Sigmoid colon (tissue), 7 donors: ENCODE data around the gene SMYD1. TPM values are rescaled to one million over a fixed set of nuclear protein-coding genes. Genes with fewer than 3 reads are reported as not detected.

Source experiments
- DNase-seq: peaks from one replicate; pipeline ENCODE4 v3.0.0-alpha.2; 2019
- H3K27ac ChIP-seq, 4 donors: fragments of 200-600 bp; sonication (generic); one replicate each; pipeline ENCODE4 v1.5.1; 2016 to 2019; ENCODE audit warnings: mild to moderate bottlenecking in 1 of 4
- H3K27me3 ChIP-seq, 3 donors: fragments of 200-600 bp; sonication (generic); one replicate each; pipeline ENCODE4 v1.5.1; 2019; ENCODE audit warnings: mild to moderate bottlenecking in 1 of 3
- H3K36me3 ChIP-seq, 4 donors: fragments of 200-600 bp; sonication (generic); one replicate each; pipeline ENCODE4 v1.5.1; 2016 to 2019
- H3K4me1 ChIP-seq, 4 donors: fragments of 200-600 bp; sonication (generic); one replicate each; pipeline ENCODE4 v1.5.1; 2017 to 2019
- H3K4me3 ChIP-seq, 4 donors: fragments of 200-600 bp; sonication (generic); one replicate each; pipeline ENCODE4 v1.5.1; 2017 to 2019; ENCODE audit warnings: mild to moderate bottlenecking in 2 of 4, moderate library complexity in 1 of 4
- H3K9me3 ChIP-seq, 4 donors: fragments of 200-600 bp in 3 of 4; sonication (generic) in 3 of 4; one replicate each; pipeline versions ENCODE4 v1.5.1 to v1.6.1; 2013 to 2019
- EP300 ChIP-seq, 4 donors: sonication (generic); formaldehyde crosslinking; IDR thresholded peaks; one replicate each; pipeline ENCODE4 v1.6.1; 2017; ENCODE audit warnings: antibody characterized with exemption in 4 of 4
- POLR2A ChIP-seq, 2 donors: fragments of 450-650 bp; IDR thresholded peaks; one replicate each; pipeline ENCODE4 v1.6.1; 2016; ENCODE audit warnings: antibody characterized with exemption in 2 of 2, mild to moderate bottlenecking in 2 of 2, moderate library complexity in 2 of 2
- POLR2AphosphoS5 ChIP-seq, 4 donors: sonication (generic); formaldehyde crosslinking; IDR thresholded peaks; one replicate each; pipeline ENCODE4 v1.6.1; 2017; ENCODE audit warnings: antibody characterized with exemption in 4 of 4
- WGBS, 2 donors: extraction: QIAGEN DNeasy Blood & Tissue Kit; methylation state at CpG; one replicate each; pipeline ENCODE4 v1.1.7; 2013; 5-methylcytosine and 5-hydroxymethylcytosine counted together
- intact Hi-C: fragments of 100-400 bp; cut with DNase I; formaldehyde crosslinking; loops from one replicate; pipeline ENCODE4 v1.15.1; 2023
- polyA plus RNA-seq, 3 donors: library from polyadenylated mRNA; stranded (reverse); fragments of 200-250 nt; gene quantifications; one replicate each; pipeline ENCODE4 v1.2.3, GENCODE V29; 2013
- total RNA-seq, 4 donors: library from RNA; depleted of rRNA; stranded (reverse); fragments of >200 nt; gene quantifications; one replicate each; pipeline ENCODE4 v1.1.0, GENCODE V29; 2016
- TF ChIP-seq, protein P1 (sequence below), 4 experiments: fragments of 450-650 bp in 3 of 4; fragments of 200-600 bp in 1 of 4; IDR thresholded peaks; one replicate each; pipeline ENCODE4 v1.5.1; 2016 to 2019; ENCODE audit warnings: antibody characterized with exemption in 4 of 4, mild to moderate bottlenecking in 3 of 4, moderate library complexity in 2 of 4
- donor health status: healthy with polysubstance abuse.
- donor health status: Bipolar disorder and iron deficiency.
- donor health status: healthy.

SMYD1 gene
- total and polyA plus RNA-seq, 7 donors = under 0.01 to 45.7 (median 17.3) TPM; not detected in 1

DNA sequence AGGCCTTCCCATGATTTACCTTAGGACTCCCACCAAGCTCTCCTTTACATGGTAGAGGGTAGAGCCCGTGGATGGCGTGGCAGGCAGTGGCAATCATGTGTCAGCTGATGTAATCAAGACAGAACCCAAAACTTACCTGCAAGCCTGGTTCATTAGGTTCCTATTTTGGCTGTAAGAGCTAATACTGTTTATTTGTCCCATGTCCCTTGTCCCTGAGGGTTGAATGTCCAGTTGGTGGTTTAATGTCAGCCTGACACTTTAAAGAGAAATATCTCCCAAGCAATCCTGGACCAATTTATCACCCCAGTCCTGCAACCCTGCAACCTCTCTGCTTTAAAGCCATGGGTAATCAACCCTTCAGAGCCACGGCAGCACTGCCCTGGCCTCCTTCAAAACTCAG is 66.2 kb downstream of the SMYD1 start:
- Histone ChIP-seq H3K4me3 (no peak overlapping the region), H3K27ac (no peak overlapping the region), H3K4me1 (no peaks in the 10 kb centered on the region), H3K9me3 (no peaks in the 10 kb centered on the region), H3K36me3 (no peaks in the 10 kb centered on the region), H3K27me3 (no peaks in the 10 kb centered on the region)
- WGBS, 2 donors = 79 to 83% methylated on average over 3 of the region's 3 CpGs
- intact Hi-C loops = no loop called here
- TF ChIP-seq POLR2A (IDR thresholded peaks at IDR 0.05) = no peak
- TF ChIP-seq POLR2AphosphoS5 (IDR thresholded peaks at IDR 0.05) = no peak
- TF ChIP-seq, protein P1, sequence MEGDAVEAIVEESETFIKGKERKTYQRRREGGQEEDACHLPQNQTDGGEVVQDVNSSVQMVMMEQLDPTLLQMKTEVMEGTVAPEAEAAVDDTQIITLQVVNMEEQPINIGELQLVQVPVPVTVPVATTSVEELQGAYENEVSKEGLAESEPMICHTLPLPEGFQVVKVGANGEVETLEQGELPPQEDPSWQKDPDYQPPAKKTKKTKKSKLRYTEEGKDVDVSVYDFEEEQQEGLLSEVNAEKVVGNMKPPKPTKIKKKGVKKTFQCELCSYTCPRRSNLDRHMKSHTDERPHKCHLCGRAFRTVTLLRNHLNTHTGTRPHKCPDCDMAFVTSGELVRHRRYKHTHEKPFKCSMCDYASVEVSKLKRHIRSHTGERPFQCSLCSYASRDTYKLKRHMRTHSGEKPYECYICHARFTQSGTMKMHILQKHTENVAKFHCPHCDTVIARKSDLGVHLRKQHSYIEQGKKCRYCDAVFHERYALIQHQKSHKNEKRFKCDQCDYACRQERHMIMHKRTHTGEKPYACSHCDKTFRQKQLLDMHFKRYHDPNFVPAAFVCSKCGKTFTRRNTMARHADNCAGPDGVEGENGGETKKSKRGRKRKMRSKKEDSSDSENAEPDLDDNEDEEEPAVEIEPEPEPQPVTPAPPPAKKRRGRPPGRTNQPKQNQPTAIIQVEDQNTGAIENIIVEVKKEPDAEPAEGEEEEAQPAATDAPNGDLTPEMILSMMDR (IDR thresholded peaks at IDR 0.05) = no peak
- TF ChIP-seq EP300 (IDR thresholded peaks at IDR 0.05) = no peak
- no peak for DNase-seq

DNA sequence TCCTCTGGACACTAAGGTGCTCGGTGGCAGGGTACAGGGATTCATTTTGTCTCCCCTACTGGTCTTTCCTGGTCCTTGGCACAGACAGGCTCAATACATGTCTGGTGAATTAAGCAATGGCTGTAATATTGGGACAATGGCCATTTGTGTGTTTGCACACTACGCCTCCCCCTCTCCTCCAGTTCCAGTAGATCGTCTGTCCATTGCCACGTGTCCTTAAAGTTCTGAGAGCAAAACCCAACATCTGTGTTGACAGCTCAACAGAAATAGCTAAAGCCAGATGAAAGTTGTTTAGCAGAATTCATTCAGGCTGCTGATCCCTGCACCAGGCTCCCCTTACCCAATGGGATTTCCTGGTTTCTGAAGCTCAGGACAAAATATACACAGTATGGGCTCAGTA is 69.2 kb downstream of the SMYD1 start:
- WGBS, 2 donors = 70 to 85% methylated on average over 4 of the region's 4 CpGs
- Histone ChIP-seq H3K27ac (no peak overlapping the region), H3K36me3 (no peaks in the 10 kb centered on the region), H3K4me1 (no peaks in the 10 kb centered on the region), H3K9me3 (peaks cover 0 to 3% (median 0%) of the 10 kb centered on the region in 4 donors), H3K27me3 (no peaks in the 10 kb centered on the region), H3K4me3 (no peak overlapping the region)
- no peak for TF ChIP-seq POLR2AphosphoS5 (IDR thresholded peaks at IDR 0.05)
- TF ChIP-seq POLR2A (IDR thresholded peaks at IDR 0.05) = no peak
- TF ChIP-seq, protein P1 (IDR thresholded peaks at IDR 0.05) = no peak
- no peak for TF ChIP-seq EP300 (IDR thresholded peaks at IDR 0.05)
- DNase-seq = no peak
- intact Hi-C loops = no loop called here

DNA sequence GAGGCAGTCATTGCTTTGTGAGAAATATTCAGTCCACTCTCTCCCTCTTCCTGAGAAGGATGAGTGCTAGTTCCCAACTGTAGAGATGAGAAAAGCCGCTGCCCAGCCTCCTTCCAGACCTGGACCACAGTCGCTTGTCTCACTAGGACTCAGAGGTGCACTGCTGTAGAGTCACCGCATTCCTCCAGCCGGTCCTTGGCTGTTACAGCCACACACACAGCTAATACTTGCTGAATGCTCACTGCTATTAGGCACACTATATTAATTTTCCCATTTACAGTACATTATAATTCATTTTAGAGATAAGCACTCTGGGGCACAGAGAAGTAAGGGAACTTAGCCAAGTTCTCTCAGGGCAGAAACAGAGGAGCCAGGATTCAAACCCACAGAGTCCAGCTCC is 70.2 kb downstream of the SMYD1 start:
- Histone ChIP-seq H3K27me3 (no peaks in the 10 kb centered on the region), H3K36me3 (no peaks in the 10 kb centered on the region), H3K4me3 (no peak overlapping the region), H3K27ac (no peak overlapping the region), H3K4me1 (no peaks in the 10 kb centered on the region), H3K9me3 (peaks cover 0 to 8% (median 1%) of the 10 kb centered on the region in 4 donors)
- intact Hi-C loops = no loop called here
- no peak for TF ChIP-seq POLR2A (IDR thresholded peaks at IDR 0.05)
- TF ChIP-seq EP300 (IDR thresholded peaks at IDR 0.05) = no peak
- TF ChIP-seq POLR2AphosphoS5 (IDR thresholded peaks at IDR 0.05) = no peak
- TF ChIP-seq, protein P1 (IDR thresholded peaks at IDR 0.05) = no peak
- no peak for DNase-seq
- WGBS, 2 donors = 95 to 97% methylated on average over 4 of the region's 4 CpGs

DNA sequence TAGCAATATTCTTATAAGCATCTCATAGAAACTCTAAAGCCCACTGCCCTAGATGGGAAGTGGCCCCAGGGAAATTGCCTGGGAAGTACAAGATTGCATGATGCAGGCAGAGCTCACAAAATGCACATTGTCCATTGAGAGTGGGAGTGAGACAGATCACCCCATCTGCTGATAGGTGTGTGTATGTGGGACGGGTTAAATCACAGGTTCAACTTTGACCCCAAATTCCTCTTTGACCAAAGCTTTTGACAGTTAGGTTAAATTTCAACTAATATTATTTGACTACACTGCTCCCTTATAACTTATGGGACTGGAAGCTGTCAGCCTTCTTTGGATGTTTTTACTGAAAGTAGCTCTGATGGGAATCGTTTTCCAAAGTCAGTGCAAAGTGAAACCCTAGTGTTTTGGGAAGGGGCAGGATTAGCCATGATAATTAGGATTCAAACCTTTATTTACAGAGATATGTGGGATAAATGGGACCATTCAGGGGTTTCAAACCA is 71.6 kb downstream of the SMYD1 start:
- H3K36me3 ChIP-seq = no peaks in the 10 kb centered on the region
- no peaks in the 10 kb centered on the region for H3K27me3 ChIP-seq
- TF ChIP-seq EP300 (IDR thresholded peaks at IDR 0.05) = no peak
- TF ChIP-seq, protein P1 (IDR thresholded peaks at IDR 0.05) = no peak
- no peak for TF ChIP-seq POLR2A (IDR thresholded peaks at IDR 0.05)
- no peak for TF ChIP-seq POLR2AphosphoS5 (IDR thresholded peaks at IDR 0.05)
- H3K4me1 ChIP-seq = no peaks in the 10 kb centered on the region
- 14 to 59% methylated on average over 2 of the region's 2 CpGs for WGBS, 2 donors
- H3K27ac ChIP-seq = no peak overlapping the region
- no peak for DNase-seq
- H3K4me3 ChIP-seq = no peak overlapping the region
- H3K9me3 ChIP-seq = peaks cover 0 to 8% (median 1%) of the 10 kb centered on the region in 4 donors
- intact Hi-C loops = no loop called here

DNA sequence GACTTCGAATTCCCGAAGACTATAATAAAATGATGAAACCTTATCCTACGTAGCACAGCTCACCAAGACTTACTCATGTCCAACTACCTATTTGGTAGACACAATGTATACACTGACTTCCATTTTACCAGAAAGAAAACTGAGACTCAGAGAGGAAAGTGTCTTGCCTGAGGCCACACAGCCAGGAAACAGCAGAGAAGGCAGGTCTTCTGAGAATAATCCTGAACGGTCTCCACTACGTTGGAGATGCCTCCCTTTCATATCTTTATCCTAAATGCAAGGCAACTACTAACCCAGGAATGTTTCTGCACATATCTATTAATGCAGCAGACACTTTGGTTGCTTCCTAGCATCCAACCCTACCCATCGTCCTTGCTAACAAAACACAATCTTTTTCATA is 72.2 kb downstream of the SMYD1 start:
- intact Hi-C loops = no loop called here
- no peak for TF ChIP-seq EP300 (IDR thresholded peaks at IDR 0.05)
- no peak for TF ChIP-seq POLR2A (IDR thresholded peaks at IDR 0.05)
- no peak for TF ChIP-seq POLR2AphosphoS5 (IDR thresholded peaks at IDR 0.05)
- TF ChIP-seq, protein P1 (IDR thresholded peaks at IDR 0.05) = no peak
- DNase-seq = no peak
- Histone ChIP-seq H3K27me3 (no peaks in the 10 kb centered on the region), H3K4me3 (no peak overlapping the region), H3K9me3 (peaks cover 0 to 8% (median 1%) of the 10 kb centered on the region in 4 donors), H3K36me3 (no peaks in the 10 kb centered on the region), H3K4me1 (no peaks in the 10 kb centered on the region), H3K27ac (no peak overlapping the region)
- 66 to 79% methylated on average over 6 of the region's 6 CpGs for WGBS, 2 donors
